Neuron (in vitro differentiated cells): ENCODE measurements around the gene BOK.
"Not testable (repeated sequence)": the region's sequence is repeated elsewhere in the genome, so short reads cannot be mapped to it uniquely, and the experiment has no call there.

Source experiments
- H2AFZ ChIP-seq: one replicate; pipeline ENCODE4 v1.6.1; 2013; ENCODE audit warnings: low read depth, mild to moderate bottlenecking, inconsistent platforms, low read length, moderate library complexity
- H3K27me3 ChIP-seq: one replicate; pipeline ENCODE4 v1.6.1; 2013; ENCODE audit warnings: low read length; ENCODE audit not compliant: insufficient read depth
- H3K36me3 ChIP-seq: one replicate; pipeline ENCODE4 v1.6.1; 2013; ENCODE audit warnings: low read length; ENCODE audit not compliant: insufficient read depth
- H3K4me1 ChIP-seq: one replicate; pipeline ENCODE4 v1.6.1; 2013; ENCODE audit warnings: low read length; ENCODE audit not compliant: insufficient read depth
- H3K4me3 ChIP-seq: 2 replicates; pipeline ENCODE4 v1.5.1; 2013; ENCODE audit warnings: mild to moderate bottlenecking, low read length, moderate library complexity
- H3K9me3 ChIP-seq: one replicate; pipeline ENCODE4 v1.6.1; 2013; ENCODE audit warnings: low read length

The BOK gene

DNA sequence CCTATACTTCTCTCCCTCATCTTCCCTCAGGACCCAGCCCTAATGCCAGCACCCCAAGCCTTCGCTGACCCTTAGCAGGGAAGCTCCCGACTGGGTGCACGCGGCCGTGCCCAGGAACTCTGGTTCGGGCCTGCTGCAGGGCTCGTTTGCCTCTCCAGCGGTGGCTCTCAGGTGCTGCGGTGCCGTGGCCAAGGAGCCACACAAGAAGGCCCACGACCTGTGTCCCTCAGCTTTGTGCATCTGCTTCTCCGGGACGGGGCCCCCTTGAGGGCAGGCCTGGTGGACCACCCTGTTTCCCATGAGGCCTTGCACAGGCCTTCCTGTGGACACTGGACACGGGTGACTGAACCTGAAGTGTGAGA, 17.7 kb downstream of the BOK start:
- Histone ChIP-seq H2AFZ (no peak overlapping the region), H3K4me1 (no peaks in the 10 kb centered on the region), H3K9me3 (peaks cover 3% of the 10 kb centered on the region), H3K27me3 (no peaks in the 10 kb centered on the region), H3K4me3 (no peak overlapping the region), H3K36me3 (no peaks in the 10 kb centered on the region)

DNA sequence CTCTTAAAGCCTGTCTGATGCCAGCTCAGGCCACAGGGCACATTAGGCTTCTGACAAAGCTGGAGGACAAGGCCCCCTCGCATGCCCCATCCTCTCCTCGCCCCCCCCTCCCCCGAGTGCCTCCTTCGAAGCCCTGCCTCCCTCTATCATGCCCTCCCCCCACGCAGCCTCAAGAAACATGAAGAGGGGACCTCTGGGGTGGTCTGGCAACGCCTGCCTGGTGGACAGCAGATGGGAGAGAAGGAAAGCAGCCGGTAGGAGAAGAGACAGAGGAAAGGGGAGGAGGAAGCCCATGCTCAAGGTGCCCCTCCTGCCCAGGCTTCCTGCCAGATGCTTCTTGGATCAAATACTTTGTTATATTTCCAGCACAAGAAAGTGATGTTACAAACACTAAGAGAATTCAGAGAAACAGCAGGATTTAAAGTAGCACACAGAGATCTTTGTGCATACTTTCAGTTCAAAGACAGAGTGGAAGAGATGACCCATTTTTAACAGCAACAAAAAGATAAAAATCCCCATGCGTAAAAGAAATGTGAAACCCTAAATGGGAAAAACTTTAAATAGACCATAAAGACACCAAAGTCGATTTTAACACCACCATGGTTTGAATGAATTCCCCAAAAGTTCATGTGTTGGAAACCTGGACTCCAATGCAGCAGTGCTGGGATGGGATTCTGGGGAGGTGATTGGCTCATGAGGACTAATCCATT, 19.0 kb downstream of the BOK start:
- Histone ChIP-seq H2AFZ (no peak overlapping the region), H3K4me1 (no peaks in the 10 kb centered on the region), H3K4me3 (no peak overlapping the region), H3K36me3 (peaks cover 6% of the 10 kb centered on the region), H3K27me3 (no peaks in the 10 kb centered on the region), H3K9me3 (peaks cover 11% of the 10 kb centered on the region)

- Histone ChIP-seq H3K9me3 (peaks cover 22% of the 10 kb centered on the region), H3K4me3 (no peak overlapping the region), H3K36me3 (peaks cover 22% of the 10 kb centered on the region), H2AFZ (no peak overlapping the region), H3K4me1 (no peaks in the 10 kb centered on the region), H3K27me3 (no peaks in the 10 kb centered on the region)
These were observed 20.7 kb downstream of the BOK start for GRCh38 chr2:241579281-241579680.

GRCh38 chr2:241582328-241582727, 23.8 kb downstream of the BOK start:
- peaks cover 47% of the 10 kb centered on the region for H3K9me3 ChIP-seq

DNA sequence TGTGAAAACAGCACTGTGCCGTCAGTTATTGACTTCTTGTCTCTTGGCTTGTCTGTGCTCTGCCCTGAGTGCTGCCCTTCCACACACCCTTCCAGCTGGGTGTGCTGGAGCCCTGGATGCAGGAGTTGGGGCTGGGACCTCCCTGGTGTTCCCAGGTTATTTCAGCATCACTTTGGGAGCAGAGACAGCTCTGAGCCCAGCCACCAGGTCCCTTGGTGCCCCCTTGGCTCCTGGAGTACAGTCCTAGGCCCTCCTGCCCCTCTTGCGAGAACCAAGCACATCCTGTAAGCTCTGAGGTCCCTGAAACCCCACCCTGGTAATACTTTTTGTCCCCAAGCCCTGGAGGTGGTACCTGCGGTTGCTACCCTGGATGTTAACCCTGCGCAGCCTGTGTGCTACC, 24.3 kb downstream of the BOK start:
- no peak overlapping the region for H3K4me3 ChIP-seq
- H3K4me1 ChIP-seq, result no peaks in the 10 kb centered on the region
- no peaks in the 10 kb centered on the region for H3K27me3 ChIP-seq
- H2AFZ ChIP-seq, result no peak overlapping the region
- peaks cover 48% of the 10 kb centered on the region for H3K9me3 ChIP-seq
- peaks cover 34% of the 10 kb centered on the region for H3K36me3 ChIP-seq

More at GRCh38 chr2:241582328-241582727, 23.8 kb downstream of the BOK start:
- Histone ChIP-seq H3K36me3 (peaks cover 34% of the 10 kb centered on the region), H3K4me3 (no peak overlapping the region), H2AFZ (no peak overlapping the region), H3K27me3 (no peaks in the 10 kb centered on the region), H3K4me1 (no peaks in the 10 kb centered on the region)

- peaks cover 48% of the 10 kb centered on the region for H3K9me3 ChIP-seq
These were observed 25.9 kb downstream of the BOK start for GRCh38 chr2:241584436-241584835.

DNA sequence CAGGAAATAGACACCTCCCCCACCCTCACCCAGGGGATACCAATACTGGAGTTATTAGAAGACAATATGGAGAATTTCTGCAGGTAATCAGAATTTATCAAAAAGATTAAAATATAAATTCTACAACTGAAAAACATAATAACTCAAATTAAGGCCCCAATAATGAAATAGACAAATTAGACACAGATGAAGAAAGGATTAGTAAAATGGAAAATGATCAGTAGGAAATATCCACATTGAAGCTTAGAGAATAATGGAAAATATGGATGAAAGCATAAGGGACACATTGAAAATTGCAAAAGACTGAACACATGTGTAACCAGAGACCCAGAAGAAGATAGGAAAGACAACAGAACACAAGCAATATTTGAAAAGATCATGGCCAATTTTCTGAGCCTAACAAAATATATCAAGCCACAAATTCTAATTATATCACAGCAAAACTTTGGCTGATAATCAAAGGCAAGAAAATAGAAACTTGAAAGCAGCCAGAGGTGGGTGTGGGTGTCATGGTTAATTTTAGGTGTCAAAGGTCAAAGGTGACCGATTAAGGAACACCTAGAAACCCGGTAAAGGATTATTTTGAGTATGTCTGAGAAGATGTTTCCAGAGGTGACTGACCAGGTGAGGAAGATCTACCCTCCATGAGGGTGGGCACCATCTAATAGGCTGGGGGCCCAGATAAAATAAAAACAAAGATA, 28.2 kb downstream of the BOK start:
- Histone ChIP-seq H3K36me3 (peaks cover 38% of the 10 kb centered on the region), H3K9me3 (peaks cover 54% of the 10 kb centered on the region), H3K4me3 (no peak overlapping the region)

More at GRCh38 chr2:241584436-241584835, 25.9 kb downstream of the BOK start:
- no peak overlapping the region for H3K4me3 ChIP-seq
- no peaks in the 10 kb centered on the region for H3K4me1 ChIP-seq
- H3K36me3 ChIP-seq, result peaks cover 34% of the 10 kb centered on the region
- H3K27me3 ChIP-seq, result no peaks in the 10 kb centered on the region
- H2AFZ ChIP-seq, result no peak overlapping the region

GRCh38 chr2:241589863-241590262, 31.3 kb downstream of the BOK start:
- Histone ChIP-seq H3K36me3 (peaks cover 16% of the 10 kb centered on the region), H3K9me3 (peaks cover 30% of the 10 kb centered on the region)
- H3K27me3 ChIP-seq, H3K4me1 ChIP-seq, H2AFZ ChIP-seq, H3K4me3 ChIP-seq: not testable (repeated sequence)

More for the DNA sequence above, 28.2 kb downstream of the BOK start:
- no peak overlapping the region for H2AFZ ChIP-seq
- no peaks in the 10 kb centered on the region for H3K4me1 ChIP-seq
- no peaks in the 10 kb centered on the region for H3K27me3 ChIP-seq

GRCh38 chr2:241590496-241591455, 32.2 kb downstream of the BOK start:
- H3K27me3 ChIP-seq, H3K4me1 ChIP-seq: not testable (repeated sequence)
- H3K9me3 ChIP-seq, result peaks cover 22% of the 10 kb centered on the region

DNA sequence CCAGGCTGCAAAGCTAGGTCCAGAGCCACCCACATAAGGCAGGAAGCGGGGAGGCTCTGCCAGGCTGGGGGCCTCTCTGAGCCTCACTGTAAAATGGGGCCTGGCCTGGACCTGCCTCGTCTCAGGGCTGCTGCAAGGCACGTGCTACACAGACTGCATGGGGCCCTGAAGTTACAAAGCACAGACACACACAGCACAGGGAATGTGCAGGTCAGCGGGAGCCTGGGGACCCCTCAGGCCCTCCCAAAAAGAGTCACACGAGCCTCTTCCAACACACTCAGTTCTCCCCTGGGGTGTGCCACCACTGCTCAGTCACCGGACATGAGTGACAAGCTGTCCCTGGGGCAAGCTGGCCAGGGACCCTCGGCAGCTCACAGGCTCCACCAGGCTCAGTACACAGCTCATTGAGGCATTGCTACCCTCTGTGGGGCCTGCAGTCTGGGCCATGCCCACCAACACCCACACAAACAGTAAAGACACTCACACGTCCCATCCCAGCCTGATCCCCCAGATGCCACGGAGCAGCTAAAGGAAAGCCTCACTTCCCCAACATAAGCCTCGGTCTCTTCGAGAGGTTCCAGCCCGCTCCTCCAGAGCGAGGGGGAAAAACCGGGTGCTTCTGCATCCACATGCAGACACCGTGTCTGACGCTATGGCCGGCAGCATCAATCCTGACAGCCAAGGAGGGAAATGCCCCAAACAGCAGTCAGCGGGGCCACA, 33.7 kb downstream of the BOK start:
- Histone ChIP-seq H3K36me3 (peaks cover 14% of the 10 kb centered on the region), H3K4me3 (no peak overlapping the region), H3K9me3 (peaks cover 11% of the 10 kb centered on the region), H3K4me1 (no peaks in the 10 kb centered on the region), H3K27me3 (no peaks in the 10 kb centered on the region), H2AFZ (no peak overlapping the region)

More at GRCh38 chr2:241590496-241591455, 32.2 kb downstream of the BOK start:
- not testable (repeated sequence) for H3K4me3 ChIP-seq, H2AFZ ChIP-seq
- H3K36me3 ChIP-seq, result peaks cover 12% of the 10 kb centered on the region

GRCh38 chr2:241593271-241593670, 34.7 kb downstream of the BOK start:
- peaks cover 19% of the 10 kb centered on the region for H3K36me3 ChIP-seq
- H3K4me3 ChIP-seq, result no peak overlapping the region
- H3K9me3 ChIP-seq, result peaks cover 10% of the 10 kb centered on the region

GRCh38 chr2:241595600-241596140, 37.1 kb downstream of the BOK start:
- H3K36me3 ChIP-seq, result peaks cover 38% of the 10 kb centered on the region
- no peak overlapping the region for H2AFZ ChIP-seq
- H3K4me3 ChIP-seq, result no peak overlapping the region

More at GRCh38 chr2:241593271-241593670, 34.7 kb downstream of the BOK start:
- no peaks in the 10 kb centered on the region for H3K27me3 ChIP-seq
- no peaks in the 10 kb centered on the region for H3K4me1 ChIP-seq
- H2AFZ ChIP-seq, result no peak overlapping the region

More at GRCh38 chr2:241595600-241596140, 37.1 kb downstream of the BOK start:
- Histone ChIP-seq H3K4me1 (no peaks in the 10 kb centered on the region), H3K9me3 (no peaks in the 10 kb centered on the region), H3K27me3 (no peaks in the 10 kb centered on the region)
